Activated CD4-positive, alpha-beta T cell treated with anti-CD3 and anti-CD28 coated beads, Interleukin-2, amount 50 U/mL, for 1 hour (primary cell): ENCODE measurements around the gene ZNF581.

Experiments used
- DNase-seq: peaks from one replicate; pipeline ENCODE4 v3.0.0-alpha.2; 2020

Gene ZNF581

DNA sequence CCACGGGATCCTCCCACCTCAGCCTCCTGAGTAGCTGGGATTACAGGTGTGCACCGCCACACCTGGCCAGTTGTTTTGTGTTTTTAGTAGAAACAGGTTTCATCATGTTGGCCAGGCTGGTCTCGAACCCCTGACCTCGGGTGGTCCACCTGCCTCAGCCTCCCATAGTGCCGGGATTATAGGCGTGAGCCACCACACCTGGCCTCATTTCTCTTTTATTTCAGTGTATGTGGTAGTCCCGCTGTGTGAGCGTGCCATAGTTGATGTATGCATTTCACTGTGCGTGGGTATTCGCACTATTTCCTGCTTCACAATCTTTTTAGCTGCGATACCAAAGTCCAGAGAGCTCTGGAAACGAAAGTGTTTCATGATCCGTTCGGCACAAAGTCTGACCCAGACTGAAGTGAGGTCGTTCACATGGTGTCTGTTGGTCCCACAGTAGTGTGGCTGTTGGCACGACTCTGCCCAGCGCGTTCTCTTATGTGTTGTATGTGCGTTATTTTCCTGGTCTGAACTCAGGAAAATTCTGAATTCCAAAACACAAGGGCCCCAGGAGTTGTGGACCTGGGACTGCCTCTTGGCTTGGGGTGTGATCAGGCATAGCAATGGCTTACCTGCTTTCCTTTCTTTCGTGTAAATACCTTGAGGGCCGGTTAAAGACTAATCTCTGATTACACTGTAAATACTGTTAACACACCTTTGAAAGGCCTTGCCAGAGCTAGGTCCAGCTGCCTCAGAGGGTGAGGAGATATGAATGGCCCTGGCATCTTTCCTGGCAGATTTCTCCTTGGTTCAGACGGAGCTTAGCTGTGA lies 40.2 kb downstream of the ZNF581 start:
- no peak for DNase-seq

DNA sequence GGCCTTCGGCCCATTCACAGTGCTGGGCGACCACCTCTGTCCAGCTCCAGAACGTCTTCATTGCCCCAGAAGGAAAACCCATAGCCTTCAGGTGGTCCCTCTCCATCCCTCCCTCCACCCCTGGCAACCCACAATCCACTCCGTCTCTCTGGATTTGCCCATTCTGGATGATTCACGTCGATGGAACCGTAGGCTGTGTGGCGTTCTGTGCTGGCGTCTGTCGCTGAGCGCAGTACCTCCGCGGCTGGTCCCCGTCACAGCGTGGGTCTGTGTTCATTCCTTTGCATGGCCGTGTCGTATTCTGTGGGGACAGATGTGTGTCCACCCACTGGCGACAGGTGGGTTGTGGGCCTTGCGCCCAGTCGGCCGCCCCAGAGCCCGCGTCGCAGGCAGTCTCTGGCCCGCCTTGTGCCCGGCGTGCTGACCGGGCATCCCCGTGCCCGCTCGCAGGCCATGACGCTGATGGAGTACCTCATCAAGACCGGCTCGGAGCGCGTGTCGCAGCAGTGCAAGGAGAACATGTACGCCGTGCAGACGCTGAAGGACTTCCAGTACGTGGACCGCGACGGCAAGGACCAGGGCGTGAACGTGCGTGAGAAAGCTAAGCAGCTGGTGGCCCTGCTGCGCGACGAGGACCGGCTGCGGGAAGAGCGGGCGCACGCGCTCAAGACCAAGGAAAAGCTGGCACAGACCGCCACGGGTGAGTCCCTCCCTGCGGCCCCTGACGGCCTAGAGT lies 41.7 kb downstream of the ZNF581 start:
- DNase-seq = no peak

DNA sequence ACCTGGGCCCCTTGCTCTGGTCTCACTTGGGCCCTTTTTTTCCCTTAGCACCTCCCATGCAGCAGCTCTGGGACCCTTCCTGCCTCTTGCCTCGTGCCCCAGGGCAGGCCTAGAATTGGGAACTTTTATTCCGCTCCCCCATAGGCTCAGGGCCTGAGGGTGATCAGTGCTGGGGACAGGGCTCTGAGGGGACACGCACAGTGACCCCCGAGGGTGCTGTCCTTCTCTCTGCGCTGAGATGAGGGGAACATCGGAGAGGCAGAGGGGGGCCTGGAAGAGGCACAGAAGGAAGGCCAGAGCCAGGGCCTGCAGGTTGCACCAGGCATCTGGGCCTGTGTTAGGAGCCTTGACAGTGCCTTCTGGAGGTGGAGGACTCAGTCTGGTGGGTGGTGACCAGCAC lies 42.3 kb downstream of the ZNF581 start:
- no peak for DNase-seq

DNA sequence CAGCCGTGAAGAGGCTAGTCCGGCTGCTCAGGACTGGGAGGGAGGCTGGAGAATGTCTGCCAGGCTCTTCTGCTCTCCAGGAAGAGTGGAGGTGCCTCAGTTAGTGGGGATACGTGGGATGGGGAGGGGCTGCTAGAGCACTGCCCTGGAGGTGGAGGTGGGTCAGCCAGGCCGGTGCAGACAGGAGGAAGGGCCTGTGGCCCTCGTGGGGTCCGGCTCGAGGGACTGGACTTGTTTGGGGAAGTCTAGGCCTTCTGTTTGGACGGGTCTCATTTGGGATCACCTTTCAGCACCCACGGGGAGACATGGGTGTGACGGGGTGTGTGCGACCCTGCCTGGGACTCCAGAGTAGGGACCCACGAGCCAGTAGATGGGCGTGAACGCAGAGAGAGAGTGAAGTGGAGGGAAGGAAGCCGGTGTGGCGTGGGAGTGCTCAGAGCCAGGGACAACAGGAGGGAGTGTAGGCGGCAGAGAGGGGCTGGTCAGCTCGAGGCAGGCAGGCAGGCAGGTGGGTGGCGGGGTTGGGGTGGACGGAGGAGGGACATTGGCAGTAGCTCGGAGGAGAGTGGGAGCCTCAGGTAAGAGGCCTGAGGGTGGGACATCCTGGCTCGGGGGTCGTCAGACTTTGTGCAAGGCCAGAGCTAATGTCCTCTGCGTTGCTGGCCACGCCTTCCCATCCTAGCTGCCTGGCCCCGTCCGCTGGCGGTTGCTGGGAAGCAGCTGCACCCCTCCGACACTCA lies 43.0 kb downstream of the ZNF581 start:
- DNase-seq = no peak

DNA sequence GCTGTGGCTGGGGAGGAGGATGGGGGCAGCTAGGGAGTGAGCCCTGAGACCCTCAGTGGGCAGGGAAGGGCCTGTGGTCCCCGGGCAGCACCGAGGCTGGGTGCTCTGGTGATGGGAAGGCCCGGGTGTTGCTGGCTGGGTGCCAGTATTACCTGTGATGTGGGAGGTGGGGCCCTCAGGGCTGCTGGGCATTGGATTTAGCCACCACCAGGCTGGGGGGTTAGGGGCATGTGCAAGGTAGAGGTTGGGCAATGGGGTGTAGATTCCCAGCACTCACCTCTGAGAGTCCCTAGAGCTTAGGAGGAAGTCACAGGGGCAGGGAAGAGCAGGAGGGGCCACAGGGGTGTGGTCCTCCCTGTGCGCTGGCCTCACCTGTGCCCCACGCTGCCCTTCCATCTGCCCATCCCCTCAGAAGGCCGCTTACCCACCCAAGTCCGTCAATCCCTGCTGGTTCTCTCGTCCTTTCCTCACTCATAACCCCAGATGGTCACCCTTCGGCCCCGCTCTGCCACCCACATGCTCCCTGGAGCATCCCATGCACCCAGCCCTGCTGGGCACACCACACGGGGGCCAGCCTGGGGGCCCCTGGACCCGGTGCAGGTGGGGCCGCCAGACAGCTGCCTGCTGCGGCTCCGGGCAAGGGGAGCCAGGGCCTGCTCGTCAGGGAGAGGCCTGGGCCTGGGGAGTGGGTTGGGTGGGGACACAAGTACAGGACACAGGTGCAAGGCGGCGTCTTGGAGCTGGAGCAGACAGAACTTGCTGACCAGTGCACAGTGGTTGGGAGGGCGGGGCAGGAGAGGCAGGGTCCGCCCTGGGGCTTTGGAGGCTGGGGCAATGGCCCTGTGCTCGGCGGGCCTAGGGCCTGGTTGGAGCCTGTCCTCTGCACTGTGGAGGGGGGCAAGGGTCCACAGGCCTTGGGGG lies 44.1 kb downstream of the ZNF581 start:
- DNase-seq = no peak

DNA sequence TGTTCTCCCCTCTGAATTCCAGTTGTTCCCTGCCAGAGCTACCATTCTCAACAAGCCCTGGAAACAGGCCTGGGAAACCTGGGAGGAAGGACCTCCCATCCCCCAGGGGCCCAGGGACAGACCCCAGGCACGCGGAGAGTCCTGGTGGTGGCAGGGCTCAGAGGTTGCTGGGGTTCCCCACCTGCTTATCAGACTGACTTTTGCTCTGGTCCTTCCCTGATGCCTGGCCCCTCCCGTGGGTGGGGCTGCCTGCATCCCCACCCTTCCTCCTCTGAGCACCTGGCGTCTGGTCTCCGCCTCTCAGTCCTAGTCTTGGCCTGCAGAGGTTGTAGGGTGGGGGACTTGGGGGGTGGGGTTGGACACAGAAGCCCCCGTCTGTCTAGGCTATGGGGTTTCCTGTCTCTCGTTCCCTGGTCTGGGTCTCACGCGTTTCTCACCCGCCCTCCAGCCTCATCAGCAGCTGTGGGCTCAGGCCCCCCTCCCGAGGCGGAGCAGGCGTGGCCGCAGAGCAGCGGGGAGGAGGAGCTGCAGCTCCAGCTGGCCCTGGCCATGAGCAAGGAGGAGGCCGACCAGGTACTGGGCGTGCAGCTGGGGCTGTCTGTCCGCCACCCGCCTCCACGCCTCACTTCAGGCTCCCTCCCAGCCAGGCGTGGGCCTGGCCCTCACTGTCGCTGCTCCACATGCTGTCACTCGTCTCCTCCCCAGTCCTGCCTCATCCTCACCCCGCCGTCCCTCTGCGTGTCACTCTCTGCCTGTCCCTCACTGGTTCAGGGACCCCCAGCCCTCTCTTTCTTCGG lies 45.2 kb downstream of the ZNF581 start:
- DNase-seq = no peak

DNA sequence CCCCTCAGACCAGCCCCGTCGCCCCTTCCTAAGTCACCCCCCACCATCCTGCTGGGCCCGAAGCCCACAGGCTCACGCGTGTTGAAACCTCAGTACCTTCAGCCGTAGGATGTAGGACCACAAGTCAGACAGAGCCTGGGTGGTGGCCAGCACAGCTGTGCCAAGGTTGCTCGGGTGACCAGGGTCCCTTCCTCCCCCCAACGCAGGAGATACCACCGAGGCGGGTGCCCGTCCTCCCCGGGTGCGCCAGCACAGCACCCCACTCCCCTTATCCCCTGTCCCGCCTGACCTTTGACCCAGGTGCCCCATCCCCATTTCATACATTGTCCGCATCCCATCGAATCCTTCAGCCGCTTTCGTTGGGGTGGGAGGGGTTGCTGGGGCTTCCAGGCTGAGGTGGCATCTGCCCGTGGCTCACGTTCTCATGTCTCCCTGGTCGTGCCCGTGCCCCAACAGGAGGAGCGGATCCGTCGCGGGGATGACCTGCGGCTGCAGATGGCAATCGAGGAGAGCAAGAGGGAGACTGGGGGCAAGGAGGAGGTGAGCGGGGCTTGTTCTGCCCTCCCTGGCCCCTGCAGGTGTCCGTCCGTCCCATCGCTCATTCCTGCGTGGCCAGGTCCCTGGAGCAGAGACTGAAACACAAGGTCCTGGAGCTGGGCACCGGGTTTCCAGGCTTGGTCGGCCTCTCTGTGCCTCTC lies 46.1 kb downstream of the ZNF581 start:
- DNase-seq = no peak

DNA sequence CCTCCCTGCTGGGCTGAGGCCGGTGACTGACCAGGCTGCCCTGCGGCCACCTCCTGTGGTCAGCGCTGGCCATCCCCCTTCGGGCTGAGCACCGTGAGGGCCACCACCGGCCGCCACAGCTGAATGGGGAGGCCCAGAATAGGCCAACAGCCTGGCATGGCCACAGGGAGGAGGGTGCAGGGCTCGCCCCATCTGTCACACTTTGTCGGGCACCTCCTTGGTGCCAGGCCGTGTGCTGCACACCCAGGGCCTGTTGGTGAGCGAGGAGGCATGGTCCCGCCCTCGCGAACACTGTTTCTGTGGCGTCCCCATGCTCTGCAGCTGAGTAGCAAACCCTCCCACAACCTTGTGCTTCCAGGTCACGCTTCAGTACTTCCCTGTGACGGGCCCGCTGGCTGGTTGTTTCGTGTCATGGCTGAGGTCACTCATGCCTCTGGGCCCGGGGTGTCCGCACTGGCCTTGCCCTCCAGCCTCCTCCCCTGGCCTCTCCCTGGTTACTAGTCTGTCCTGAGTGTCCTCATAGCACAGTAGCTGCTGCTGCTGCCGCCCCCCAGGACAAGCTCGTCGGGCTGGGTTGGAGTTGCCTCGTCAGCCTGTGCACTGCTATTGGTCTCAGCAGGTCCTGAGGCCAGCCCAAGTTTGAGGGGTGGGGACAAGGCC lies 46.8 kb downstream of the ZNF581 start:
- no peak for DNase-seq

DNA sequence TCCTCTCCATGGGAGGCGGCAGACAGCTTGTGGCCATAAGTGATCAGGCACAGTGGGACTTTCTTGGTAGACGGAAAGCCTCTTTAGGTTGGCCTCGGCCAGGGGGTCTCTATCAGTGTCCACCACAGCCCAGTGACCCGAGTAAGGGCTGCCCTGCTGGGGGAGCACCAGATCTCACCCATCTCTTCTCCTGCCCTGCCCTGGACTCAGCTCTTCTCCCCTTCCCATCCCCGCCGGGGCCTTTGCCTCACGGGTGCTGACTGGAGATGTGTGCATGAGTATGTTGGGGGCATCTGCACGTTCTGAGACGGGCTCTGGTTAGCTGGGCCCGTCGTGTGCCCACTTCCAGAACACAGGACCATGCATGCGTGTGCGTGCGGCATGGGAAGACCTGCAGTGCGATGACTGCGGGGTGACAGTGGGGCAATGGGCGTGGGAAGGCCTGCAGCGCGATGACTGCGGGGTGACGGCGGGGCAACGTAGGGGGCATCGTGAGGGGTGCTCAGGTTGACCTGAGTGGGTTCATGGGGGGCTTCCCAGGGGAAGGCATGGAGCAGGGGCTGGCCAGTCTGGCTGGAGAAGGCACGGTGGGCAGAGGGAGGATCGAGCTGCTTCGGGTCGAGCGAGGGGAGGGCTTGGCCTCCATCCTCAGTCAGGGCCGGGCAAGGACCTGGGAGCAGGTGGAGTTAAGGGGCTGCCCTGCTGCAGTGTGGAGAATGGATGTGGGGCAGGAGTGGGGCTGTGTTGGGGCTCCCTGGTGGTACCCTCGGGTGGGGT lies 47.5 kb downstream of the ZNF581 start:
- no peak for DNase-seq

DNA sequence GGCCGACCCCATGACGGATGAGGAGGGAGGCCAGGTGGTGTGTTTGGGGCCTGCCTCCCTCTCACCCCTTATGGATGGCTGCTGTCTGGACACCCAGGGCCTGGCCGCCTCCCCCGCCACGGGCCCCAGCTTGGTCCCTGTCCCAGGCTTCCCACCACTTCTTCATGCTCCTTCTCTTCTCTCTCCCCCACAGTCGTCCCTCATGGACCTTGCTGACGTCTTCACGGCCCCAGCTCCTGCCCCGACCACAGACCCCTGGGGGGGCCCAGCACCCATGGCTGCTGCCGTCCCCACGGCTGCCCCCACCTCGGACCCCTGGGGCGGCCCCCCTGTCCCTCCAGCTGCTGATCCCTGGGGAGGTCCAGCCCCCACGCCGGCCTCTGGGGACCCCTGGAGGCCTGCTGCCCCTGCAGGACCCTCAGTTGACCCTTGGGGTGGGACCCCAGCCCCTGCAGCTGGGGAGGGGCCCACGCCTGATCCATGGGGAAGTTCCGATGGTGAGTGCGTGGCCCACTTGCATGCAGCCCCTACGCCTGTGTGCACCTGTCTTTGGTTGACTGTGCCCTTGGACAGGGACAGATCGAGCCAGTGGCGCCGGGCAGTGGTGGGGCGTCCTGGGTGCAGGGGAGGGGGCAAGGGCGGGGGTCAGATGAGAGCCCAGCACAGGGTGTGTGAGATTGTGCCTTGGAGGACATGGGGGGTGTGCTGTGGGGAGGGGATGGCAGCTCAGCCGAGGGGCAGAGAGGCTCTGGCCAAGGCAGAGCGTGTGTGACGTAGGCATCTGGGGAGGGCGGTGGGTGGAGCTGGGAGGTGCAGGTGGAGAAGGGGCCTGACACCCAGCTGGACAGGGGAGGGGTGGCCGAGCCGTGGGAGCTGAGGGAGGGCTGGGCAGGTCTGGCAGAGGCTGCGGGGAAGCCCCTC lies 48.4 kb downstream of the ZNF581 start:
- DNase-seq = no peak

DNA sequence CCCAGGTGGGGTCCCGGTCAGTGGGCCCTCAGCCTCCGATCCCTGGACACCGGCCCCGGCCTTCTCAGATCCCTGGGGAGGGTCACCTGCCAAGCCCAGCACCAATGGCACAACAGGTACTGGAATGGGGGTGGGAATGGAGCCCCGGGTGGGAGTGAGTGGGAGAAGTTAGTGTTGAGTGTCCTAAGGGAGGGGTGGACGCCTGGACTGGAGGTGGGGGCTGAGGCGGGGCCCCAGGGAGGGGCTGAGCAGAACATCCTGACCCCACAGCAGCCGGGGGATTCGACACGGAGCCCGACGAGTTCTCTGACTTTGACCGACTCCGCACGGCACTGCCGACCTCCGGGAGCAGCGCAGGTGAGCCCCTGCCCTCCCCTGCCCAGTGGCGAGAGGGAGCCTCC lies 49.2 kb downstream of the ZNF581 start:
- no peak for DNase-seq

DNA sequence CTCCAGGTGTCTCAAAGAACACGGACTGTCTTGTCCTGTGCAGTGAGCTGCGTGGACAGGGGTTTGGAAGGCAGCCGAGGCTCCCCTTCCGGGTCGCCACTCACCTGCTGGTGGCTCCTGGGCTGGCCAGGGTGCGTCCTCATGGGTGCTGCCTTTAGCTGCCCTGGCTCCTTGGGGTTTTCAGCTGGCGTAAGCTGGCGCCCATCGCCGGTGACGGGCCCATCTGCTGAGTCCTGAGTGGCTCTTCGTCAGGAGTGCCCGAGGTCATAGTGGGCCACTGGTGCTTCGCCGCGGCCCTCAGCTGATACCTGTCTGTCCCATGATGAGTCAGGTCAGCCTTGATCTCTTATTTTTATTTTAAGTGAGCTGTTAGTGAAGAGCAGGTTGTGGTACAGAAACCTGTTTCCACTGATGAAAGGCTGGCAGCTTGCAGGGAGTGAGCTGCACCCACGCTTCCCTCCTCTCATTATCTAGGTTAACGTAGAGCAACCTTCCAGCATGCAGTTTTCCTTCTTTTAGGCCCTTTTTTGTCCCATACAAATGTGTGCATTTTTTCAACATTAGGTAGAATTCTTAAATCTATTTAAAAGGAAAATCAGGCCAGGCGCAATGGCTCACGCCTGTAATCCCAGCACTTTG lies 50.0 kb downstream of the ZNF581 start:
- no peak for DNase-seq

DNA sequence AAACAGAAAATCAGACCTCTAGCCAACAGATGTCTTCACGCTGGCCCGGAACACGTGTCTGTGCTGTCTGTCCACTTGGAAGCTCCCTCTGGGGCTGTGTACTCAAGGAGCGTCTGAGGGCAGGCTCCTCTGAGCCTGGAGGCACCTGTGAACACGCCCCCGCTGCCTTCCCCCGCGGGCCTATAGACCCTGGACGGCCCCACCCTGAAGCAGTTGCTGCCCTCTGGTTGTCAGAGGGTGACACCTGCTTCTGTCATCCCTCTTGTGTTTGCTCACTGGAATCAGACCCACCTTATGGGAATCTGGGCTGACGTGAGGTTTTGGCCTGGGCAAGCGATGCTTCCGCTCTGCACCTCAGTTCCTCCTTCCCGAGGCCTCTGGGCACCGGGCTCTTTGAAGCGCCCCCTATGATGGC lies 50.8 kb downstream of the ZNF581 start:
- DNase-seq = no peak

DNA sequence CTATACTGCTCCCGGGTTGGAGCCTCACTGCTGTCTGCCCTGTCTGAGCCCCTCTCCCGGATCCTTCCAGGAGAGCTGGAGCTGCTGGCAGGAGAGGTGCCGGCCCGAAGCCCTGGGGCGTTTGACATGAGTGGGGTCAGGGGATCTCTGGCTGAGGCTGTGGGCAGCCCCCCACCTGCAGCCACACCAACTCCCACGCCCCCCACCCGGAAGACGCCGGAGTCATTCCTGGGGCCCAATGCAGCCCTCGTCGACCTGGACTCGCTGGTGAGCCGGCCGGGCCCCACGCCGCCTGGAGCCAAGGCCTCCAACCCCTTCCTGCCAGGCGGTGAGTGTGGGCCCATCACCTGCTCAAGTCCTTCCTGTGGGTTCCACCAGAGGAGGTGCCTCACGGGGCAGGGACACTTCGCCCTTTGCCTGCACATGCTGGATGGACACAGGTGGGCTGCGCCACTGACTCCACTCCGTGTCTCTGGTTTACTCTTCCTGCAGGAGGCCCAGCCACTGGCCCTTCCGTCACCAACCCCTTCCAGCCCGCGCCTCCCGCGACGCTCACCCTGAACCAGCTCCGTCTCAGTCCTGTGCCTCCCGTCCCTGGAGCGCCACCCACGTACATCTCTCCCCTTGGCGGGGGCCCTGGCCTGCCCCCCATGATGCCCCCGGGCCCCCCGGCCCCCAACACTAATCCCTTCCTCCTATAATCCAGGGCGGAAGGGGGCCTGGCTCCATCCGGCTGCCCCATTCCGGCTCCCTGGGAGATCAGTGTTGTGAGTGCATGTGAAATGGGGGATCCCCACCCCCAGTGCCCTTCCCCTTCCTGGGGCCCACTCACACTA lies 51.4 kb downstream of the ZNF581 start:
- DNase-seq = no peak
